Spinal cord (tissue), 10 donors: ENCODE results near the gene MTFR1L. TPM values are rescaled to one million over a fixed set of nuclear protein-coding genes. Genes with fewer than 3 reads are reported as not detected.

Source experiments
- DNase-seq, 6 donors: peaks; one replicate each; pipeline versions ENCODE4 v3.0.0 to v3.0.0-alpha.2; 2013 to 2015; ENCODE audit warnings: low spot score in 6 of 6, low read depth in 4 of 6
- H3K27ac ChIP-seq: one replicate; pipeline ENCODE4 v1.5.1; 2013; ENCODE audit warnings: low read depth, low read length, control low read depth
- H3K27me3 ChIP-seq: one replicate; pipeline ENCODE4 v1.6.1; 2013; ENCODE audit warnings: low read length; ENCODE audit not compliant: control insufficient read depth, insufficient read depth
- H3K36me3 ChIP-seq: one replicate; pipeline ENCODE4 v1.6.1; 2013; ENCODE audit warnings: low read length; ENCODE audit not compliant: control insufficient read depth, insufficient read depth
- H3K4me1 ChIP-seq: one replicate; pipeline ENCODE4 v1.6.1; 2013; ENCODE audit warnings: low read length; ENCODE audit not compliant: control insufficient read depth, insufficient read depth
- H3K4me3 ChIP-seq: one replicate; pipeline ENCODE4 v1.5.1; 2013; ENCODE audit warnings: low read depth, low read length, control low read depth
- H3K9me3 ChIP-seq: one replicate; pipeline ENCODE4 v1.6.1; 2013; ENCODE audit warnings: low read length; ENCODE audit not compliant: control insufficient read depth, insufficient read depth
- WGBS: methylation state at CpG from one replicate; pipeline ENCODE4 v1.1.5; 2013; ENCODE audit warnings: missing lambda C conversion rate; ENCODE audit not compliant: insufficient coverage; 5-methylcytosine and 5-hydroxymethylcytosine counted together
- polyA plus RNA-seq, 2 donors: library from polyadenylated mRNA; unstranded; fragments of 120-200 nt; gene quantifications; one replicate each; pipeline ENCODE4 v1.2.1, GENCODE V29; 2013; ENCODE audit not compliant: insufficient read length in 2 of 2
- total RNA-seq, 2 donors: library from RNA; depleted of rRNA in 1 of 2; stranded (reverse); fragments of 120-200 nt in 1 of 2; fragments of >200 nt in 1 of 2; gene quantifications; one replicate each; pipeline versions ENCODE4 v1.2.3 to v1.2.4, GENCODE V29; 2013 to 2014
- donor health status: healthy.

The MTFR1L gene
- total and polyA plus RNA-seq, 4 donors: 48.6 to 132 (median 99.7) TPM

- Histone ChIP-seq H3K27me3 (no peaks in the 10 kb centered on the region), H3K4me1 (peaks cover 46% of the 10 kb centered on the region), H3K36me3 (peaks cover 44% of the 10 kb centered on the region), H3K27ac (no peak overlapping the region), H3K9me3 (no peaks in the 10 kb centered on the region), H3K4me3 (no peak overlapping the region)
- 38% methylated on average over 14 of the region's 16 CpGs for WGBS
- DNase-seq: peak in 2 of 6 donors; percentile 47
These were observed 44.6 kb upstream of the MTFR1L start for GRCh38 chr1:25774921-25775771.

- H3K9me3 ChIP-seq: no peaks in the 10 kb centered on the region
- 25% methylated on average over 4 of the region's 8 CpGs for WGBS
- H3K27me3 ChIP-seq: no peaks in the 10 kb centered on the region
- peaks cover 42% of the 10 kb centered on the region for H3K36me3 ChIP-seq
- H3K4me3 ChIP-seq: no peak overlapping the region
- H3K4me1 ChIP-seq: peaks cover 22% of the 10 kb centered on the region
- no peak overlapping the region for H3K27ac ChIP-seq
- no peak for DNase-seq
These were observed 40.4 kb upstream of the MTFR1L start for GRCh38 chr1:25779388-25779787.

- Histone ChIP-seq H3K4me3 (no peak overlapping the region), H3K4me1 (peaks cover 22% of the 10 kb centered on the region), H3K36me3 (peaks cover 41% of the 10 kb centered on the region), H3K27me3 (no peaks in the 10 kb centered on the region), H3K27ac (no peak overlapping the region), H3K9me3 (no peaks in the 10 kb centered on the region)
- DNase-seq: no peak
- WGBS: no CpG with 5 or more reads among the region's 4 CpGs
These were observed 39.9 kb upstream of the MTFR1L start for GRCh38 chr1:25779894-25780293.

- Histone ChIP-seq H3K27ac (no peak overlapping the region), H3K4me3 (no peak overlapping the region), H3K27me3 (no peaks in the 10 kb centered on the region), H3K9me3 (no peaks in the 10 kb centered on the region), H3K4me1 (peaks cover 23% of the 10 kb centered on the region), H3K36me3 (peaks cover 34% of the 10 kb centered on the region)
- no peak for DNase-seq
- WGBS: 69% methylated on average over 5 of the region's 14 CpGs
These were observed 39.2 kb upstream of the MTFR1L start for GRCh38 chr1:25780318-25781129.

- H3K27me3 ChIP-seq: no peaks in the 10 kb centered on the region
- no peak for DNase-seq
- 90% methylated on average over 3 of the region's 3 CpGs for WGBS
- peaks cover 23% of the 10 kb centered on the region for H3K4me1 ChIP-seq
- H3K27ac ChIP-seq: no peak overlapping the region
- H3K4me3 ChIP-seq: no peak overlapping the region
- H3K9me3 ChIP-seq: no peaks in the 10 kb centered on the region
- H3K36me3 ChIP-seq: peaks cover 34% of the 10 kb centered on the region
These were observed 38.7 kb upstream of the MTFR1L start for GRCh38 chr1:25781130-25781433.

GRCh38 chr1:25782608-25783201 is 37.0 kb upstream of the MTFR1L start:
- H3K36me3 ChIP-seq: peaks cover 31% of the 10 kb centered on the region
- no peaks in the 10 kb centered on the region for H3K27me3 ChIP-seq
- H3K27ac ChIP-seq: no peak overlapping the region
- DNase-seq: no peak
- WGBS: 62% methylated on average over 15 of the region's 18 CpGs
- H3K4me1 ChIP-seq: peaks cover 35% of the 10 kb centered on the region
- no peak overlapping the region for H3K4me3 ChIP-seq
- no peaks in the 10 kb centered on the region for H3K9me3 ChIP-seq

GRCh38 chr1:25784575-25785051 is 35.1 kb upstream of the MTFR1L start:
- Histone ChIP-seq H3K27ac (no peak overlapping the region), H3K4me3 (no peak overlapping the region), H3K27me3 (no peaks in the 10 kb centered on the region), H3K9me3 (no peaks in the 10 kb centered on the region), H3K4me1 (peaks cover 29% of the 10 kb centered on the region), H3K36me3 (peaks cover 24% of the 10 kb centered on the region)
- WGBS: 54% methylated on average over 6 of the region's 9 CpGs
- DNase-seq: no peak

GRCh38 chr1:25785333-25786067 is 34.3 kb upstream of the MTFR1L start:
- H3K4me1 ChIP-seq: peaks cover 27% of the 10 kb centered on the region

More at GRCh38 chr1:25785333-25786067, 34.3 kb upstream of the MTFR1L start:
- no peak overlapping the region for H3K27ac ChIP-seq
- H3K27me3 ChIP-seq: no peaks in the 10 kb centered on the region
- 81% methylated on average over 9 of the region's 10 CpGs for WGBS
- no peaks in the 10 kb centered on the region for H3K9me3 ChIP-seq
- no peak for DNase-seq
- no peak overlapping the region for H3K4me3 ChIP-seq
- peaks cover 24% of the 10 kb centered on the region for H3K36me3 ChIP-seq
